ENCODE measurements around the gene AMER2. TPM values are rescaled to one million over a fixed set of nuclear protein-coding genes. Genes with fewer than 3 reads are reported as not detected.
A peak's percentile ranks its signal among the peaks of the same experiment; 100 is the strongest.

Gene AMER2
- total RNA-seq, 1 donor from 2014 or later: 0.31 TPM

GRCh38 chr13:25137788-25138115 lies 34.3 kb downstream of the AMER2 start:
- Mint-ChIP-seq H3K9me3 (peaks cover 8% of the 10 kb centered on the region), H3K4me1 (ENCODE audit: unreplicated experiment) (peaks cover 11% of the 10 kb centered on the region), H3K27me3 (peaks cover 47% of the 10 kb centered on the region), H3K4me3 (no peak overlapping the region), H3K36me3 (no peaks in the 10 kb centered on the region), H3K27ac (no peak overlapping the region)
- TF ChIP-seq CTCF (conservative IDR thresholded peaks at IDR 0.05): no peak
- no peak for DNase-seq (ENCODE audit: extremely low spot score, unreplicated experiment)

- Mint-ChIP-seq H3K4me1 (ENCODE audit: unreplicated experiment) (peaks cover 11% of the 10 kb centered on the region), H3K27me3 (peaks cover 48% of the 10 kb centered on the region), H3K36me3 (no peaks in the 10 kb centered on the region), H3K9me3 (peaks cover 9% of the 10 kb centered on the region), H3K27ac (no peak overlapping the region), H3K4me3 (peak overlapping the region; percentile 16)
- DNase-seq (ENCODE audit: extremely low spot score, unreplicated experiment): no peak
- TF ChIP-seq CTCF (conservative IDR thresholded peaks at IDR 0.05): no peak
Observed at GRCh38 chr13:25136880-25137787, 35.0 kb downstream of the AMER2 start.

- DNase-seq (ENCODE audit: extremely low spot score, unreplicated experiment): no peak
- no peak for TF ChIP-seq CTCF (conservative IDR thresholded peaks at IDR 0.05)
- Mint-ChIP-seq H3K4me3 (no peak overlapping the region), H3K9me3 (peaks cover 4% of the 10 kb centered on the region), H3K27me3 (peaks cover 45% of the 10 kb centered on the region), H3K4me1 (ENCODE audit: unreplicated experiment) (peaks cover 11% of the 10 kb centered on the region), H3K36me3 (no peaks in the 10 kb centered on the region), H3K27ac (no peak overlapping the region)
Observed at GRCh38 chr13:25135896-25136295, 36.2 kb downstream of the AMER2 start.

- no peak overlapping the region for H3K4me3 Mint-ChIP-seq
- peaks cover 46% of the 10 kb centered on the region for H3K27me3 Mint-ChIP-seq
- H3K27ac Mint-ChIP-seq: no peak overlapping the region
- no peak for TF ChIP-seq CTCF (conservative IDR thresholded peaks at IDR 0.05)
- peaks cover 4% of the 10 kb centered on the region for H3K9me3 Mint-ChIP-seq
- peaks cover 11% of the 10 kb centered on the region for H3K4me1 Mint-ChIP-seq (ENCODE audit: unreplicated experiment)
- no peaks in the 10 kb centered on the region for H3K36me3 Mint-ChIP-seq
- no peak for DNase-seq (ENCODE audit: extremely low spot score, unreplicated experiment)
Observed at GRCh38 chr13:25132751-25133390, 39.2 kb downstream of the AMER2 start.

GRCh38 chr13:25131881-25132420 lies 40.1 kb downstream of the AMER2 start:
- Mint-ChIP-seq H3K4me1 (ENCODE audit: unreplicated experiment) (peaks cover 4% of the 10 kb centered on the region), H3K36me3 (no peaks in the 10 kb centered on the region), H3K27me3 (peaks cover 37% of the 10 kb centered on the region), H3K9me3 (peaks cover 4% of the 10 kb centered on the region), H3K27ac (no peak overlapping the region), H3K4me3 (no peak overlapping the region)
- DNase-seq (ENCODE audit: extremely low spot score, unreplicated experiment): no peak
- no peak for TF ChIP-seq CTCF (conservative IDR thresholded peaks at IDR 0.05)

Measured in type B pancreatic cell (in vitro differentiated cells).